PC-3 (cell line): ENCODE measurements around the gene SLFNL1.

Experiments
- CTCF ChIP-seq: fragments of 300-600 bp; sonication (generic); conservative IDR thresholded peaks from 2 replicates; pipeline ENCODE4 v1.5.1; 2017; ENCODE audit warnings: antibody characterized with exemption, low read depth, mild to moderate bottlenecking, low read length
- EZH2 ChIP-seq: fragments of 300-600 bp; sonication (generic); IDR thresholded peaks from one replicate; pipeline ENCODE4 v1.6.1; 2017; ENCODE audit warnings: antibody characterized with exemption, mild to moderate bottlenecking, low read length; ENCODE audit not compliant: unreplicated experiment
- EZH2phosphoT487 ChIP-seq: fragments of 300-600 bp; sonication (generic); IDR thresholded peaks from 2 replicates; pipeline ENCODE4 v1.6.1; 2018; ENCODE audit warnings: mild to moderate bottlenecking, antibody characterized with exemption, low read length, borderline replicate concordance

GRCh38 chr1:40985875-40986274 lies 35.6 kb downstream of the SLFNL1 start:
- TF ChIP-seq CTCF (no peak), EZH2 (no peak), EZH2phosphoT487 (no peak)
